DOHH2 (cell line): ENCODE measurements around the gene TMEM176A.
"Not testable (repeated sequence)": the region's sequence is repeated elsewhere in the genome, so short reads cannot be mapped to it uniquely, and the experiment has no call there.

Source experiments
- H3F3A ChIP-seq: fragments of 200-600 bp; sonication (generic), shearing (Covaris generic); 2 replicates; pipeline ENCODE4 v1.6.0; 2016; ENCODE audit warnings: antibody characterized with exemption, mild to moderate bottlenecking; ENCODE audit not compliant: control insufficient read depth, insufficient read depth
- H3K27ac ChIP-seq: fragments of 200-600 bp; sonication (generic); 2 replicates; pipeline ENCODE4 v1.5.1; 2014; ENCODE audit warnings: low read depth, mild to moderate bottlenecking, low read length, moderate library complexity
- H3K27me3 ChIP-seq: fragments of 200-600 bp; sonication (generic); 2 replicates; pipeline ENCODE4 v1.6.1; 2014; ENCODE audit warnings: mild to moderate bottlenecking, low read length, mixed read lengths; ENCODE audit not compliant: control insufficient read depth
- H3K36me3 ChIP-seq: fragments of 200-600 bp; sonication (generic); 2 replicates; pipeline ENCODE4 v1.6.1; 2014; ENCODE audit warnings: mild to moderate bottlenecking, low read length, moderate library complexity, mixed read lengths; ENCODE audit not compliant: control insufficient read depth
- H3K4me1 ChIP-seq: fragments of 200-600 bp; sonication (generic); 2 replicates; pipeline ENCODE4 v1.6.1; 2014; ENCODE audit warnings: mild to moderate bottlenecking, low read length, mixed read lengths; ENCODE audit not compliant: control insufficient read depth
- H3K4me2 ChIP-seq: fragments of 200-600 bp; sonication (generic); 2 replicates; pipeline ENCODE4 v1.6.0; 2014; ENCODE audit warnings: mild to moderate bottlenecking, low read length, moderate library complexity
- H3K4me3 ChIP-seq: fragments of 200-600 bp; sonication (generic); 2 replicates; pipeline ENCODE4 v1.5.1; 2014; ENCODE audit warnings: mild to moderate bottlenecking, low read length, mixed read lengths
- H3K79me2 ChIP-seq: fragments of 200-600 bp; sonication (generic); 2 replicates; pipeline ENCODE4 v1.6.1; 2014; ENCODE audit warnings: mild to moderate bottlenecking, low read length, mixed read lengths; ENCODE audit not compliant: control insufficient read depth
- H3K9me2 ChIP-seq: fragments of 200-600 bp; sonication (generic); replicated peaks from 2 replicates; pipeline ENCODE4 v1.6.1; 2014; ENCODE audit warnings: mild to moderate bottlenecking, low read length, mixed read lengths; ENCODE audit not compliant: control insufficient read depth
- H3K9me3 ChIP-seq: fragments of 200-600 bp; sonication (generic); 2 replicates; pipeline ENCODE4 v1.6.1; 2014; ENCODE audit warnings: antibody characterized with exemption, low read length, mixed read lengths; ENCODE audit not compliant: control insufficient read depth, insufficient read depth
- H4K20me1 ChIP-seq: fragments of 200-600 bp; sonication (generic); 2 replicates; pipeline ENCODE4 v1.6.0; 2014; ENCODE audit warnings: low read depth, mild to moderate bottlenecking, antibody characterized with exemption, low read length, moderate library complexity; ENCODE audit not compliant: control insufficient read depth, insufficient read depth
- EZH2phosphoT487 ChIP-seq: fragments of 200-600 bp; sonication (generic); IDR thresholded peaks from 2 replicates; pipeline ENCODE4 v1.6.1; 2017; ENCODE audit warnings: borderline replicate concordance, mild to moderate bottlenecking, antibody characterized with exemption, low read length, moderate library complexity, mixed read lengths
- TF ChIP-seq, protein P1 (sequence below): fragments of 200-600 bp; sonication (generic); IDR thresholded peaks from one replicate; pipeline ENCODE4 v1.5.1; 2014; ENCODE audit warnings: antibody characterized with exemption, mild to moderate bottlenecking, low read depth, low read length; ENCODE audit not compliant: poor library complexity, severe bottlenecking

Gene TMEM176A

DNA sequence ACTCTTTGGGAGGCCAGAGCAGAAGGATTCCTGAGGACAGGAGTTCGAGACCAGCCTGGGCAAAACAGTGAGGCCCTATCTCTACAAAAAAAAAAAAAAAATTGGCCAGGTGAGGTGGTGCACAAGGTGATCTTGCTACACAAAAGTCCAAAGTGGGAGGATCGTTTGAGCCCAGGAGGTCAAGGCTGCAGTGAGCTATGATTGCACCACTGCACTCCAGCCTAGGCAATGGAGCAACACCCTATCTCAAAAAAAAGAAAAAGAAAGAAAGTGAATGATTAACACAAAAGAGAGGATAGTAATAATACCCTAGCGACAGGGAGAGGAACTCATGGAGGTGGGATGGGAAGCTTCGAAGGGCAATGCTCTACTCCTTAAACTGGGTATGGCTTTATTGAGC lies 30.8 kb upstream of the TMEM176A start:
- Histone ChIP-seq H3K27me3 (no peaks in the 10 kb centered on the region), H3K27ac (no peak overlapping the region), H3K9me2 (no peaks in the 10 kb centered on the region), H3K36me3 (no peaks in the 10 kb centered on the region), H3K79me2 (no peaks in the 10 kb centered on the region), H3F3A (no peaks in the 10 kb centered on the region), H3K9me3 (no peaks in the 10 kb centered on the region), H4K20me1 (no peaks in the 10 kb centered on the region), H3K4me2 (no peak overlapping the region), H3K4me1 (no peaks in the 10 kb centered on the region), H3K4me3 (no peak overlapping the region)
- no peak for TF ChIP-seq EZH2phosphoT487
- TF ChIP-seq, protein P1, sequence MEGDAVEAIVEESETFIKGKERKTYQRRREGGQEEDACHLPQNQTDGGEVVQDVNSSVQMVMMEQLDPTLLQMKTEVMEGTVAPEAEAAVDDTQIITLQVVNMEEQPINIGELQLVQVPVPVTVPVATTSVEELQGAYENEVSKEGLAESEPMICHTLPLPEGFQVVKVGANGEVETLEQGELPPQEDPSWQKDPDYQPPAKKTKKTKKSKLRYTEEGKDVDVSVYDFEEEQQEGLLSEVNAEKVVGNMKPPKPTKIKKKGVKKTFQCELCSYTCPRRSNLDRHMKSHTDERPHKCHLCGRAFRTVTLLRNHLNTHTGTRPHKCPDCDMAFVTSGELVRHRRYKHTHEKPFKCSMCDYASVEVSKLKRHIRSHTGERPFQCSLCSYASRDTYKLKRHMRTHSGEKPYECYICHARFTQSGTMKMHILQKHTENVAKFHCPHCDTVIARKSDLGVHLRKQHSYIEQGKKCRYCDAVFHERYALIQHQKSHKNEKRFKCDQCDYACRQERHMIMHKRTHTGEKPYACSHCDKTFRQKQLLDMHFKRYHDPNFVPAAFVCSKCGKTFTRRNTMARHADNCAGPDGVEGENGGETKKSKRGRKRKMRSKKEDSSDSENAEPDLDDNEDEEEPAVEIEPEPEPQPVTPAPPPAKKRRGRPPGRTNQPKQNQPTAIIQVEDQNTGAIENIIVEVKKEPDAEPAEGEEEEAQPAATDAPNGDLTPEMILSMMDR = no peak

DNA sequence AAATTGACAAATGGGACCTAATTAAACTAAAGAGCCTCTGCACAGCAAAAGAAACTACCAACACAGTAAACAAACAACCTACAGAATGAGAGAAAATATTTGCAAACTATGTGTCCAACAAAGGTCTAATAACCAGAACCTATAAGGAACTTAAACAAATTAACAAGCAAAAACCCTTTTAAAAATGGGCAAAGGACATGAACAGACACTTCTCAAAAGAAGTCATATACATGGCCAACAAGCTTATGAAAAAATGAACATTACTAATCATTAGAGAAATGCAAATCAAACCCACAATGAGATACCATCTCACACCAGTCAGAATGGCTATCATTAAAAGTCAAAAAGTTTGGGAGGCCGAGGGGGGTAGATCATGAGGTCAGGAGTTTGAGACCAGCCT lies 26.4 kb upstream of the TMEM176A start:
- H3K4me3 ChIP-seq, H4K20me1 ChIP-seq, H3K9me2 ChIP-seq, H3K79me2 ChIP-seq, H3K27ac ChIP-seq, H3K36me3 ChIP-seq, H3F3A ChIP-seq, H3K9me3 ChIP-seq, H3K4me1 ChIP-seq, H3K27me3 ChIP-seq, H3K4me2 ChIP-seq: not testable (repeated sequence)

DNA sequence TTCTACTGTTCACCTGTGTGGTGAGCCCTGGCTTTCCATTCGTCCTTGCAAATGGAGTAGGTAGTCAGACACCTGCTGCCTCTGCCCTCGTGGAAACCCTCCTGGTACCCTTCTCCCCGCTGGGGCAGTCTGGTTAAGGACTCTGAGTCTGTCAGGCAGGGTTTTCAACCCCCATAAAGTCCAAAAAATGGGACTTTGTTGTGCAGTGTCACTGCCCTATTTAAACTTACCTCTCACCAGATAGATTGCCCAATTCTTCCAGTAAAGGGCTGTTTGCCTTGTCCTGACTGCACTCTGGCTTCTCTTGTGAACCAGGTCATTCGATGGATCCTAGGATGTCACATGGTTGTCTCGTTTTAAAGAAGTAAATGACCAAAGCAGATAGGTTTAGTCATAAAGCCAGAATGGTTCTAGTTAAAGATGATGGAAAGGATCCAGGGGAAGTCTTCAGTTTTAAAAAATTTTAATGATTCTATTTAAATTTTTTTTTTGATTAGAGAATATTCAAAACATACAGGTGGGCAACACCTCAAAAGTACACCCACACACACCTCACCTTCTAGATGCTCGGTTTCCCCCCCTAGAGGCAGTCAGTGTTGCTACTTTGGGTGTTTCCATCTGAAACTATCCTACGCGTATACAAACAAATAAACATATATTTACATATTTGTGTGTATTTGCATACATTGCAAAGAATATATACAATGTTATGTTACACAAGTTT lies 22.4 kb upstream of the TMEM176A start:
- Histone ChIP-seq H3K4me2 (no peak overlapping the region), H3K79me2 (no peaks in the 10 kb centered on the region), H3K27ac (no peak overlapping the region), H3K27me3 (peaks cover 22% of the 10 kb centered on the region), H3F3A (no peaks in the 10 kb centered on the region), H3K9me3 (no peaks in the 10 kb centered on the region), H3K9me2 (no peaks in the 10 kb centered on the region), H4K20me1 (no peaks in the 10 kb centered on the region), H3K4me3 (no peak overlapping the region), H3K36me3 (no peaks in the 10 kb centered on the region), H3K4me1 (no peaks in the 10 kb centered on the region)
- TF ChIP-seq, protein P1 = no peak
- TF ChIP-seq EZH2phosphoT487 = no peak

DNA sequence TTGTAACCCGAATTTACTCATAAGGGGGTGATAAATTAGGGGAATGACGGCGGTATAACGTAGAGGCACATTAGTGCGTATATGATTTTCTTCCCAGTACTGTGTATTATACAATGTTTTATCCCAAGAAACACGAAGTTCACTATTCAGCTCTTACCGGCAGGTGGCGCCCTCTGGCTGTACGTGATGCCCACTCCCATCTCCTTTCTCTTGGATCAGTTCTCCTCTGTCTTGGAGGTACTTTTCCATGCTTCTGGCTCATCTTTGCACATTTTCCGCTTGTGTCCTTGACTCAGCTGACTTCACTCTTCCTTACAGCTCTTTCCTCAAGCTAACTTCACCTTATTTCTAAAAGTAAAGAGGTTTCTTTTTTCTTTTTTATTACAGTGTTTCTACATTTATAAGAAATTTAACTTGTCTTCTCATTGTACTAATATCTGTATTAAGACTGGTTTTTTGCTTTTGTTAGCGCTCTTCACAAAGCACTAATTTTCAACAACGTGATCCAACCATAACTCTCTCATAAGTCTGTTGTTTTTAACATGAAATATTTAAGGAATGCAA lies 21.7 kb upstream of the TMEM176A start:
- H3K4me2 ChIP-seq = no peak overlapping the region
- H3K27ac ChIP-seq = no peak overlapping the region
- no peak overlapping the region for H3K4me3 ChIP-seq
- H3K9me2 ChIP-seq = no peaks in the 10 kb centered on the region
- H3K36me3 ChIP-seq = no peaks in the 10 kb centered on the region
- H3F3A ChIP-seq = no peaks in the 10 kb centered on the region
- H3K79me2 ChIP-seq = no peaks in the 10 kb centered on the region
- no peaks in the 10 kb centered on the region for H4K20me1 ChIP-seq
- H3K9me3 ChIP-seq = no peaks in the 10 kb centered on the region
- H3K4me1 ChIP-seq = no peaks in the 10 kb centered on the region
- TF ChIP-seq, protein P1 = peak; percentile 98
- TF ChIP-seq EZH2phosphoT487 = no peak
- peaks cover 22% of the 10 kb centered on the region for H3K27me3 ChIP-seq
